ENCODE results near the gene DSP.

Gene DSP

GRCh38 chr6:7561153-7561964, 19.9 kb downstream of the DSP start:
- H3K9ac ChIP-seq (ENCODE audit: low read length in 2 of 2) = no peak overlapping the region
- peaks cover 11% of the 10 kb centered on the region in 2 donors for H3K27me3 ChIP-seq (ENCODE audit: control insufficient read depth in 1 of 2, insufficient read depth in 2 of 2, low read length in 2 of 2)
- no peaks in the 10 kb centered on the region for H3K36me3 ChIP-seq (ENCODE audit: control insufficient read depth in 2 of 2, insufficient read depth in 2 of 2, low read length in 2 of 2)
- H3K4me3 ChIP-seq (ENCODE audit: low read length in 2 of 2) = no peak overlapping the region
- H3K4me1 ChIP-seq (ENCODE audit: control insufficient read depth, insufficient read depth, low read length) = no peaks in the 10 kb centered on the region
- no peak overlapping the region for H3K27ac ChIP-seq (ENCODE audit: low read length)
- no peaks in the 10 kb centered on the region for H3K9me3 ChIP-seq (ENCODE audit: control insufficient read depth in 2 of 2, low read length in 2 of 2)

GRCh38 chr6:7562769-7563168, 21.3 kb downstream of the DSP start:
- no peak overlapping the region for H3K27ac ChIP-seq (ENCODE audit: low read length)
- no peaks in the 10 kb centered on the region for H3K36me3 ChIP-seq (ENCODE audit: control insufficient read depth in 2 of 2, insufficient read depth in 2 of 2, low read length in 2 of 2)

GRCh38 chr6:7566107-7566506, 24.6 kb downstream of the DSP start:
- H3K27me3 ChIP-seq (ENCODE audit: control insufficient read depth in 1 of 2, insufficient read depth in 2 of 2, low read length in 2 of 2) = peaks cover 11 to 17% of the 10 kb centered on the region in 2 donors
- H3K9me3 ChIP-seq (ENCODE audit: control insufficient read depth in 2 of 2, low read length in 2 of 2) = no peaks in the 10 kb centered on the region
- no peak overlapping the region for H3K9ac ChIP-seq (ENCODE audit: low read length in 2 of 2)
- H3K4me1 ChIP-seq (ENCODE audit: control insufficient read depth, insufficient read depth, low read length) = no peaks in the 10 kb centered on the region
- H3K27ac ChIP-seq (ENCODE audit: low read length) = no peak overlapping the region
- no peak overlapping the region for H3K4me3 ChIP-seq (ENCODE audit: low read length in 2 of 2)
- no peaks in the 10 kb centered on the region for H3K36me3 ChIP-seq (ENCODE audit: control insufficient read depth in 2 of 2, insufficient read depth in 2 of 2, low read length in 2 of 2)

More at GRCh38 chr6:7562769-7563168, 21.3 kb downstream of the DSP start:
- Histone ChIP-seq H3K4me1 (ENCODE audit: control insufficient read depth, insufficient read depth, low read length) (no peaks in the 10 kb centered on the region), H3K4me3 (ENCODE audit: low read length in 2 of 2) (no peak overlapping the region), H3K9ac (ENCODE audit: low read length in 2 of 2) (no peak overlapping the region), H3K27me3 (ENCODE audit: control insufficient read depth in 1 of 2, insufficient read depth in 2 of 2, low read length in 2 of 2) (peaks cover 11% of the 10 kb centered on the region in 2 donors), H3K9me3 (ENCODE audit: control insufficient read depth in 2 of 2, low read length in 2 of 2) (no peaks in the 10 kb centered on the region)

GRCh38 chr6:7566617-7567173, 25.2 kb downstream of the DSP start:
- Histone ChIP-seq H3K9ac (ENCODE audit: low read length in 2 of 2) (no peak overlapping the region), H3K36me3 (ENCODE audit: control insufficient read depth in 2 of 2, insufficient read depth in 2 of 2, low read length in 2 of 2) (no peaks in the 10 kb centered on the region), H3K9me3 (ENCODE audit: control insufficient read depth in 2 of 2, low read length in 2 of 2) (no peaks in the 10 kb centered on the region), H3K27me3 (ENCODE audit: control insufficient read depth in 1 of 2, insufficient read depth in 2 of 2, low read length in 2 of 2) (peaks cover 5 to 12% of the 10 kb centered on the region in 2 donors), H3K27ac (ENCODE audit: low read length) (no peak overlapping the region), H3K4me3 (ENCODE audit: low read length in 2 of 2) (no peak overlapping the region), H3K4me1 (ENCODE audit: control insufficient read depth, insufficient read depth, low read length) (no peaks in the 10 kb centered on the region)

GRCh38 chr6:7568021-7568420, 26.6 kb downstream of the DSP start:
- no peaks in the 10 kb centered on the region for H3K36me3 ChIP-seq (ENCODE audit: control insufficient read depth in 2 of 2, insufficient read depth in 2 of 2, low read length in 2 of 2)
- H3K4me3 ChIP-seq (ENCODE audit: low read length in 2 of 2) = no peak overlapping the region
- no peak overlapping the region for H3K9ac ChIP-seq (ENCODE audit: low read length in 2 of 2)
- H3K27ac ChIP-seq (ENCODE audit: low read length) = no peak overlapping the region
- H3K9me3 ChIP-seq (ENCODE audit: control insufficient read depth in 2 of 2, low read length in 2 of 2) = no peaks in the 10 kb centered on the region
- H3K4me1 ChIP-seq (ENCODE audit: control insufficient read depth, insufficient read depth, low read length) = no peaks in the 10 kb centered on the region
- H3K27me3 ChIP-seq (ENCODE audit: control insufficient read depth in 1 of 2, insufficient read depth in 2 of 2, low read length in 2 of 2) = peaks cover 5 to 12% of the 10 kb centered on the region in 2 donors

GRCh38 chr6:7569082-7569481, 27.6 kb downstream of the DSP start:
- Histone ChIP-seq H3K9me3 (ENCODE audit: control insufficient read depth in 2 of 2, low read length in 2 of 2) (no peaks in the 10 kb centered on the region), H3K27ac (ENCODE audit: low read length) (no peak overlapping the region), H3K36me3 (ENCODE audit: control insufficient read depth in 2 of 2, insufficient read depth in 2 of 2, low read length in 2 of 2) (no peaks in the 10 kb centered on the region)

GRCh38 chr6:7572213-7572943, 30.9 kb downstream of the DSP start:
- Histone ChIP-seq H3K27ac (ENCODE audit: low read length) (no peak overlapping the region), H3K27me3 (ENCODE audit: control insufficient read depth in 1 of 2, insufficient read depth in 2 of 2, low read length in 2 of 2) (peaks cover 0 to 9% of the 10 kb centered on the region in 2 donors), H3K36me3 (ENCODE audit: control insufficient read depth in 2 of 2, insufficient read depth in 2 of 2, low read length in 2 of 2) (no peaks in the 10 kb centered on the region), H3K9ac (ENCODE audit: low read length in 2 of 2) (no peak overlapping the region), H3K9me3 (ENCODE audit: control insufficient read depth in 2 of 2, low read length in 2 of 2) (no peaks in the 10 kb centered on the region), H3K4me3 (ENCODE audit: low read length in 2 of 2) (no peak overlapping the region), H3K4me1 (ENCODE audit: control insufficient read depth, insufficient read depth, low read length) (no peaks in the 10 kb centered on the region)

More at GRCh38 chr6:7569082-7569481, 27.6 kb downstream of the DSP start:
- H3K4me3 ChIP-seq (ENCODE audit: low read length in 2 of 2) = no peak overlapping the region
- no peaks in the 10 kb centered on the region for H3K4me1 ChIP-seq (ENCODE audit: control insufficient read depth, insufficient read depth, low read length)
- no peak overlapping the region for H3K9ac ChIP-seq (ENCODE audit: low read length in 2 of 2)
- H3K27me3 ChIP-seq (ENCODE audit: control insufficient read depth in 1 of 2, insufficient read depth in 2 of 2, low read length in 2 of 2) = peaks cover 0 to 12% of the 10 kb centered on the region in 2 donors

- Histone ChIP-seq H3K36me3 (ENCODE audit: control insufficient read depth in 2 of 2, insufficient read depth in 2 of 2, low read length in 2 of 2) (no peaks in the 10 kb centered on the region), H3K4me3 (ENCODE audit: low read length in 2 of 2) (no peak overlapping the region), H3K4me1 (ENCODE audit: control insufficient read depth, insufficient read depth, low read length) (no peaks in the 10 kb centered on the region), H3K9me3 (ENCODE audit: control insufficient read depth in 2 of 2, low read length in 2 of 2) (no peaks in the 10 kb centered on the region), H3K27me3 (ENCODE audit: control insufficient read depth in 1 of 2, insufficient read depth in 2 of 2, low read length in 2 of 2) (peaks cover 0 to 4% of the 10 kb centered on the region in 2 donors), H3K9ac (ENCODE audit: low read length in 2 of 2) (no peak overlapping the region), H3K27ac (ENCODE audit: low read length) (no peak overlapping the region)
These were observed 33.0 kb downstream of the DSP start for GRCh38 chr6:7574500-7574899.

GRCh38 chr6:7578516-7578915, 37.0 kb downstream of the DSP start:
- Histone ChIP-seq H3K36me3 (ENCODE audit: control insufficient read depth in 2 of 2, insufficient read depth in 2 of 2, low read length in 2 of 2) (no peaks in the 10 kb centered on the region), H3K27me3 (ENCODE audit: control insufficient read depth in 1 of 2, insufficient read depth in 2 of 2, low read length in 2 of 2) (no peaks in the 10 kb centered on the region), H3K4me1 (ENCODE audit: control insufficient read depth, insufficient read depth, low read length) (no peaks in the 10 kb centered on the region), H3K4me3 (ENCODE audit: low read length in 2 of 2) (no peak overlapping the region), H3K9me3 (ENCODE audit: control insufficient read depth in 2 of 2, low read length in 2 of 2) (no peaks in the 10 kb centered on the region), H3K9ac (ENCODE audit: low read length in 2 of 2) (no peak overlapping the region), H3K27ac (ENCODE audit: low read length) (no peak overlapping the region)

- H3K4me1 ChIP-seq (ENCODE audit: control insufficient read depth, insufficient read depth, low read length) = no peaks in the 10 kb centered on the region
- no peaks in the 10 kb centered on the region for H3K27me3 ChIP-seq (ENCODE audit: control insufficient read depth in 1 of 2, insufficient read depth in 2 of 2, low read length in 2 of 2)
- no peak overlapping the region for H3K27ac ChIP-seq (ENCODE audit: low read length)
- no peaks in the 10 kb centered on the region for H3K36me3 ChIP-seq (ENCODE audit: control insufficient read depth in 2 of 2, insufficient read depth in 2 of 2, low read length in 2 of 2)
- no peak overlapping the region for H3K4me3 ChIP-seq (ENCODE audit: low read length in 2 of 2)
- H3K9me3 ChIP-seq (ENCODE audit: control insufficient read depth in 2 of 2, low read length in 2 of 2) = no peaks in the 10 kb centered on the region
- H3K9ac ChIP-seq (ENCODE audit: low read length in 2 of 2) = no peak overlapping the region
These were observed 37.5 kb downstream of the DSP start for GRCh38 chr6:7578931-7579330.
